ENCODE measurements around the gene XRN2.

XRN2 gene

DNA sequence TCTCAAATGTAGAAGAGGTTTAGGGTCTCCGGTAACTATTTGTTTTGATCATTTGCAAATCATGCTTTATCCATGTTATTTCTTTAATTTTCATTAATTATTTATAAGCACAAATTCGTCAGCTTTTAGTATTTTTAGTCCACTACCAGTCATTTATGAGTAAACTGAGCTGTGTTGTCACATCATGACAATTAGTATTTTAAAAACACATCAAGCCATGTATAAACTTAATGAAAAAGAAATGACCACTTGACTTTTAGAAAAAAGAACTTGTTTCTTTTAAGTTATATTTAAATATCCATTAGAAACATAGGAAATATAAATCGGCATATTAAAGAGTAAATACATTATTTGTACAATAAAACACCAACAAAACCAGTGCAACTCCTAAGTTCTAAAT, 91.4 kb downstream of the XRN2 start:
- no peak for DNase-seq (ENCODE audit: low read depth)
- H3K4me3 ChIP-seq (ENCODE audit: low read length): no peak overlapping the region
- TF ChIP-seq, protein P1, sequence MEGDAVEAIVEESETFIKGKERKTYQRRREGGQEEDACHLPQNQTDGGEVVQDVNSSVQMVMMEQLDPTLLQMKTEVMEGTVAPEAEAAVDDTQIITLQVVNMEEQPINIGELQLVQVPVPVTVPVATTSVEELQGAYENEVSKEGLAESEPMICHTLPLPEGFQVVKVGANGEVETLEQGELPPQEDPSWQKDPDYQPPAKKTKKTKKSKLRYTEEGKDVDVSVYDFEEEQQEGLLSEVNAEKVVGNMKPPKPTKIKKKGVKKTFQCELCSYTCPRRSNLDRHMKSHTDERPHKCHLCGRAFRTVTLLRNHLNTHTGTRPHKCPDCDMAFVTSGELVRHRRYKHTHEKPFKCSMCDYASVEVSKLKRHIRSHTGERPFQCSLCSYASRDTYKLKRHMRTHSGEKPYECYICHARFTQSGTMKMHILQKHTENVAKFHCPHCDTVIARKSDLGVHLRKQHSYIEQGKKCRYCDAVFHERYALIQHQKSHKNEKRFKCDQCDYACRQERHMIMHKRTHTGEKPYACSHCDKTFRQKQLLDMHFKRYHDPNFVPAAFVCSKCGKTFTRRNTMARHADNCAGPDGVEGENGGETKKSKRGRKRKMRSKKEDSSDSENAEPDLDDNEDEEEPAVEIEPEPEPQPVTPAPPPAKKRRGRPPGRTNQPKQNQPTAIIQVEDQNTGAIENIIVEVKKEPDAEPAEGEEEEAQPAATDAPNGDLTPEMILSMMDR (IDR thresholded peaks at IDR 0.05; ENCODE audit: insufficient read depth, low read depth, low read length, missing control alignments): no peak

DNA sequence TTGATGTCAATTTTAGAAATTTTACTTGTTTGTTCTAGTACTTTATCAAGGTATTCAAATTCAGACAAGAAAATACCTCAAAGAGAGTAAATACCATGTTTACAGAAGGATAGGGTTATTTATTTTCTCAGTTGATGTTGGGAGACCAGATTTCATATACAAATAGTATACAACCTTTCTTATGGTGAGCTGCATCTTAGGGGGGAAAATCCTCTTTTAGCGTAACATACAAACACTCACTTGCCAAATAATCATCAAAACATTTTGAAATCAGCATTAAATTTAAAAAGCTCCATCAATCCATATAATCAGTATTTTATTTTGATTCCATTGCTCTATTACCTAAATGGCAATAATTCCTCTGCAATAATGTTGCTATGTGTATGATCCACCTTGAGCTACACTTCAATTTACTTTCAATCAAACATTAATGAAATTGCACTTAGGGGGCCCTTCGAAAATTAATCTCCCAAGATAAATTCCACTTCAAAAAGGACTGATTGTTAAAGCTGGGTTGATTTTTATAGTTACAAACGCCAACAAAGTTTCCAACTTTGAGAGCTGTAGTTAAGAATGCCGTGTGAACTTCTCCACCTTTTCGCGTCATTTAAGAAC, 92.0 kb downstream of the XRN2 start:
- TF ChIP-seq, protein P1 (IDR thresholded peaks at IDR 0.05; ENCODE audit: insufficient read depth, low read depth, low read length, missing control alignments): no peak
- H3K4me3 ChIP-seq (ENCODE audit: low read length): no peak overlapping the region
- no peak for DNase-seq (ENCODE audit: low read depth)

DNA sequence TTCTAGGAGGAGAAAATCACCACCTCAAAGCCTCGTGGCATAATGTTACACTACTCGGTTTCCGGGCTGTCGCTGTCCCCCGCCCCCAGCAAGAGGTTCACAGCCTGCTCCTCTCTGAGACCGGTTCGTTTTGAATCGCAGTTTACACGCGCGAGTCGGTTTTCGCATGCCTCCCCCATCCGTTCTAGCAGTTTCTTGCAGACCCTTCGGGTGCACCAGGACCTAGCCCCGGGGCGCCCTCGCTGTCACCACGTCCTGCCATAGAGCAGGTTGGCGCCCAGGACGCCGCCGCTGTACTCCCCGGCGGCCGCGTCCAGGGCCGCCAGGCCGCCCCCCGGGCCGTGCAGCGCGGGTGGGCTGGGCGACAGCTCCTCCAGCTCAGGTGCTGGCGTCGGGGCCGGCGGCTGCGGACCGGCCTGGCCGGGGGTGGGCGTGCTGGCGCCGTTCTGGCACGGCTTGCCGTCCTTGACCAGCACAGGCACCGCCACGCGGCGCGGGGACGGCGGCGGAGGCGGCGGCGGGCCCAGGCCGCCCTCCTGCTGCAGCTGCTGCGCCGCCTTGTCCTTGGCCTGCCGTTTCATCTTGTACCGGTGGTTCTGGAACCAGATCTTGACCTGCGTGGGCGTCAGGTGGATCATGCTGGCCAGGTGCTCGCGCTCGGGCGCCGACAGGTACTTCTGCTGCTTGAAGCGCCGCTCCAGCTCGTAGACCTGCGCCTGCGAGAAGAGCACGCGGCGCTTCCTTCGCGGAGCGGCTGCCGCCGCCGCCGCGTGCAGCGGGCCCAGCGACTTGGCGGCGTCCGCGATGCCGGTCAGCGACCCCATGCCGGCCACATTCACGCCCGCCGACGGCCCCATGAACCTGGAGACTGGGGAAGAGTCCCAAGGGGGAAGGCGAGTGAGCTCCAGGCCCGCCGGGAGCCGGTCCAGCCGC, 92.8 kb downstream of the XRN2 start:
- peak; percentile 41 for DNase-seq (ENCODE audit: low read depth)
- TF ChIP-seq, protein P1 (IDR thresholded peaks at IDR 0.05; ENCODE audit: insufficient read depth, low read depth, low read length, missing control alignments): no peak
- H3K4me3 ChIP-seq (ENCODE audit: low read length): no peak overlapping the region

DNA sequence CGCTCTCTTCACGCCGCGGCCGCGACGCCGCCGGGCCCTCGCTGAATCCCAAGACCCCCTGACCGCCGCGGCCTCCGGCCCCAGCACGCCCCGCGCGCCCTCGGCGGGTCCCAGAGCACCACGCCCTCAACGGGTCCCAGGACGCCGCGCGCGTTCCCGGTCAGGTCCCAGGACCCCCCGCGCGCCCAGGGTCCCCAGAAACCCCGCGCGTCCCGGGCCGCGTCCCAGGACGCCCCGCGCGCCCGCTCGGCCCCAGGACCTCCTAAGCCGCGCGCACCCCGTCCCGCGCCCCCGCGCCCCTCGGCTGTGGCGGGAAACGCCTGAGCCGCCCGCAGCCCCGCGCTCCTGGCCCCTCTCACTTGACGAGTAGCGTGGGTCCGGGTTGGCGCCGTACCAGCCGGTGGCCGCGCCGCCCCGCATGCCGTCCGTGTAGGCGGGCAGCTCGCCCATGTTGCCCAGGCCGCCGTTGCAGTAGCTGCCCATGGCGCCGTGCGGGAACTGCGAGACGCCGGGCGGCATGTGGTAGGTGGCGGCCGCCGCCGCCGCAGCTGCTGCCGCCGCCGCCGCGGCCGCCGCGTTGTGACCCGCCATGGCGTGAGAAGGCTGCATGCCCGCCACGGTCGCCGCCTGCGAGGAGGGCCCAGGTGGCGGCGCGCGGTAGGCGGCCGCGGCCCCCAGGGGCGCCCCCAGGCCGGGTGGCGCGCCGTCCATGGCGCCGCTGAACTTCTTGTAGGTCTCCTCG, 93.6 kb downstream of the XRN2 start:
- peak; percentile 6 for DNase-seq (ENCODE audit: low read depth)

DNA sequence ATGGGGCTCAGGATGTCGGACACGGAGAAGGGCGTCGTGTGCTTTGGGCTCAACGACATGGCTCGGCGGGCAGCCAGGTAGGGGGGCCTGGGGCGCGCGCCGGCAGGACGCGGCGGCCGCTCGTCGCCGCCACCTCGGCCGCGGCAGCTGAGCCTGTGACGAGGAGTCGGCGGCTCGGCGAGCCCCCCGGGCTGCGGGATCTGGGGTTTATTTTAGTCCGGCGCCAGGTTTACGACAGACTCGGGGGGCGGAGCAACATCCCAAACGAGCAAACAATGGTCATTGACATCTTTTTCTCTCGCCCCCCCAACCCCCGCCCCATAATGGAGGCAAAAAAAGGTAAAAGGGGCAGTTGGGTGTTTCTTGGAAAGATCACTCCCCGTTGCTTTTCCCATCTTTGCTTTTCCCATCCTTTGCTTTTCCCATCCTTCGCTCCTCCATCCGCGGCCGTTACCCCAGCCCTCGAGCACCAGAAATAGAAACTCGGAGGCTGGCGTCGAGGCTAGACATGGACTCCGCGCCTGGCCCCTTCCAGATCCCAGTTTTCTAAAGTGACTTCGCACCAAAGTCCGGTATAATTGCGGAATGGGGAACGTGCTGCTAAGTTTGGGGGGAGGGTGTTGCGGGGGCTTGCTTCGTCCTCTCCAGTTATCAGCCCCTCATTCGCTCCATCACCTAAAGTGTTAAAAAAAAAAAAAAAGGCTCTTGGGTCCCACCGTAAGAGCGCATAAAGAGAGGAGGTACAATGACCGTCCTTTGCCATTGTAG, 94.4 kb downstream of the XRN2 start, which contains the start of gene NKX2-4:
Gene NKX2-4, minus strand, starts transcription at position 186 of the 768 bp plus-strand sequence. Its CDS starts 127 bp downstream, at position 59.
- TF ChIP-seq, protein P1 (IDR thresholded peaks at IDR 0.05; ENCODE audit: insufficient read depth, low read depth, low read length, missing control alignments): no peak
- H3K4me3 ChIP-seq (ENCODE audit: low read length): no peak within 1 kb of the TSS
- no peak for DNase-seq (ENCODE audit: low read depth)

More for the DNA sequence above, 93.6 kb downstream of the XRN2 start:
- TF ChIP-seq, protein P1 (IDR thresholded peaks at IDR 0.05; ENCODE audit: insufficient read depth, low read depth, low read length, missing control alignments): no peak
- H3K4me3 ChIP-seq (ENCODE audit: low read length): no peak overlapping the region

Data from epithelial cell of esophagus (primary cell).